GM21515 (cell line): Measurements from ENCODE around the gene PDE3A.

Source experiments
- ATAC-seq: cut with Tn5 transposase; IDR thresholded peaks from one replicate; pipeline ENCODE4 v1.9.1; 2021; ENCODE audit not compliant: unreplicated experiment

Gene PDE3A

DNA sequence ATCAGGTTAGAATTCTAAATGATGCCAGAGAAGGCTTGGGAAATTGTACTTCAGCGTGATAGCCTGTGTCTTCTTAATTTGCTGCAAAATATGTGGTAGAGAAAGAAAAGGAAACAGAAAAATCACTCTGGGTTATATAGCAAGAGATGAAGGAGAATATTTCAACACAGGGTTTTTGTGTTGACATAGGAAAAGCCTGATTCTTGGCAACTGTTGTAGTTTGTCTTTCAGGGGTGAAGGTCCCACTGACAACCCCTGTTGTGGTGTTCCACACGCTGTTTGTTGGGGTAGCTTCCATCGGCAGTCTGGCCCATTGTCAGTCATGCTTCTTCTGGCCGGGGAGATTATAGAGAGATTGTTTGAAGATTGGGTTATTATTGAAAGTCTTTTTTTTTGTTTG is 313.0 kb downstream of the PDE3A start:
- ATAC-seq, result no peak

DNA sequence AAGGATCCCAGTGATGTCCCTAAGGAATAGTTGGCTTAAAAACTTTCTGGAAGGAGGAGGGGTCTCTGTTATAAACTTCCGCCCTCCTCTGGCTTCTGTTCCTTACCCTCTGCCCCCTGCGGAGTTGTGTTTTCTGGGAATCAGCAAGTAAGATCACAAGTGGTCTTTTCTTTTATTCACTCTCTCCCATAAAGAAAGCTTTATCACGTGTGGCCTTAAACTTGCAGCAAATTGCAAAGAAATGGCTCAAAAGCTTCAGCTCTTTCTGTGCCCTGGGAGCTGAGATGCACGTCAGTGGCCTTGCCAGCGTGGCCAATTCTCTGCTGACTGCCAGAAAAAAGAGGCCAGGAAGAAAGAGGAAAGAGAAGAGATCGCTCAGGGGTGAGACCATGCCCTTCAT is 326.9 kb downstream of the PDE3A start, which contains the start of gene SLCO1C1:
TSS of gene SLCO1C1 (plus strand) at position 101 of the 400 bp plus-strand sequence. CDS start 4,245 bp downstream, outside the sequence.
- ATAC-seq, result no peak

DNA sequence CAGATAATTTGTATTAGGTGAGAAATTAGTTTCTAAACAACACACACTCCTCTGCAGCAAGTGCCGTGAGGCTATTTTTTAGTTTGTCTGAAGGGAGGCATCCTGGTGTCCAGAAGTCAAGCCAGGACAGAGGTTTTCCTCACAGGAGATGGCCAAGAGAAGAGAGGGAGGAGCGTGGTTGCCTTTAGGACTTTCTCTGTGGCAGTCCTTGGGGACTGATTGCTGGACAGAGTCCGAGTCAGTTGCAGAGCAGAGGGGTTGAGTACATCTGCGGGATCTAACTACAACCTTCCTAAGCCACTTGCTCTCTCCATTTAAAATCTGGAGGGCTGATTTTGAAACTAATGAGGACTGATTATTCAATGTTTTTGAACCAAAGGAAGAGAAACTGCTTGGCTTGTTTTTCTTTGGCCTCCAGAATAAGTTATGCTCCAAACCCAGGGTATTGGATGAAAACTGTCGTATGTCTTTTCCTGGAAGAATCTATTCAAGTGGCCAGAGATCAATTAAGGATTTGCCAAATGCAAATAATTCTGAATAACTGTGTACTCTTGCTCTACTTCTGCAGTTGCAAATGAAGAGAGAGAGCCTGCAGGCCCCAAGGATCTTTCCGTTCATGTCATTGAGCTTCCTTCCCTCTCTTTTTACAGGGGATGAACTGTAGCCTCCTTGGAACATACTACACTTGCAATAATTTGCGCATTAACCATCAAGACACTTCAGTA is 328.0 kb downstream of the PDE3A start:
- ATAC-seq, result no peak

DNA sequence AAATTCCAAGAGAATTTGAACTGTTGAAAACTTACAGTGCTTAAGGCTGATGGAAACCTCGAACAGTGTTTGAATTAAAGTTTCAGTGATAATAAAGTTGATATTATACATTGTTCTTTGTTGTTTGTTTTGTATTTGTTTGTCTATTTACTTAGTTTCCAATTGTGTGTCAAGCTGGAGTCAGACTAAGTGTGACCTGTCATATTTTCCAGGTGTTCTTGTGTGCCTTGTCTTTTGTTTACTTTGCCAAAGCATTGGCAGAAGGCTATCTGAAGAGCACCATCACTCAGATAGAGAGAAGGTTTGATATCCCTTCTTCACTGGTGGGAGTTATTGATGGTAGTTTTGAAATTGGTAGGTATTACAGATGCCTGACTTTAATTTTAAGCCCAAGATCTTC is 332.8 kb downstream of the PDE3A start:
- ATAC-seq, result no peak

DNA sequence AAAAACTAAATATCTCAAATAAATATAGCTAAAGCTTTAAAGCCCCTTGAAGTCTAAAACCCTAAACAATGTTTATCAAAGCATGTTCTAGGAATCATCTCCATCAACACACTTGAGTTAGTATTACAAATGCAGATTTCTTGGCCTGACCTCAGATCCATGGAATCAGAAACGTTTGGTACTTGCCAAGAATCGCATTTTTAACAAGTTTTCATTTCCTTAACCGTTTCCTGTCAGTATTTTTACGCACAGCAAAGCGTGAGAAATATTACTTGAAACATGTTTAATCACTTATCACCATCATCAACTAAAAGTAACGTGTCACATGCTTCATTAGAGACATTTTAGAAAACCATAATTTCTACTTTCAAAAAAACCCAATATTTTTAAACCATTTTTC is 336.5 kb downstream of the PDE3A start:
- ATAC-seq, result no peak

DNA sequence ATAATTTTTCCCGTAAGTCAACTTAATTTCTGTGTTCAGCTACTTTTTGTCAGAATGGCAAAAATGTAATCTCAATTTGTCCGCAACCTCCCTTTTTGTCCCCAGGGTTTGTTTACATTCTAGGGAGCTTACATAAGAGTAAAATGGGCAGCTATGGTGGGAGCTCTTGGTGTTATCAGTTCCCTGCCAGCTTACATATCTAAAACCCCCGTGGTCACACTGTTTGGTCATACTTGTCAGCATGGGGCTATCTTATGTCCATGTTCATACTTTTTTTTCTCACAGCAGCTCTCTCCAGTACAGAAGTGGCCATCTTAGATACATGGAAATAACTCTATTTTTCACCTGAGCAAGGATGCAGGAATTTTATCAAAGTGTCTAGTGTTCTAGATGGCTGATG is 343.5 kb downstream of the PDE3A start:
- ATAC-seq, result no peak

DNA sequence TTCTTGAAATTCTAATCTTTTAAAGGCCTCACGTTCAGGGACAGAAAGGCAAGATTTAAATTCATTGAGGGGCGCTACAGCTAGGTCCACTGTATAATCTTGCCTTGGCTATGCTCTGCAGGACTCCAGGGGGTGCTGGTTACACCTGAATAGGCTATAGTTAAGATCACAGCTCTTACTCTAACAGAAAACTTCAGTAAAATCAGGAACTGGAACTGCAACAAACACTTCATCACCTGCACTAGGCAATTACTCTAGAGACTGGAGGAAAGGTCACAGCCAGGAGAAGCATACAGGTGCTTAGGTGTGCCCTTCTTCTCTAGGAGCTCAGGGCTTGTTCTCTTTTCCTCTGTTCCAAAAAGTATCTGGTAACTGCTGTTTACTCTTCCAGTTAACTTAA is 347.7 kb downstream of the PDE3A start:
- ATAC-seq, result no peak

DNA sequence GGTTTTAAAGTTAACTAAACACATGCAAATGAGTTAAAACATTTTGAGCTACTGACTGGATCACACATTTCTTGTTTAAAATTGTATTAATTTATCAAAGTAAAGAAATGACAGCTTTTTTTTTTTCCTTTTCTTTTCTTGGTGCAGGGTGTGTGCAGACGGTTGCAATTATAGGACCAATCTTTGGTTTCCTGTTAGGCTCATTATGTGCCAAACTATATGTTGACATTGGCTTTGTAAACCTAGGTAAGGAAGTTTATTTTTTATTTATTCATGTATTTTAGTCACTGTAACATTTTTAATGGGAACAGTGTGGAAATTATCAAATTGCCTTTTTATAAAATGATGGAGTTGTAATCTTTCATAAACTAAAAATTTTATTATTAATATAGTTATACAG is 348.6 kb downstream of the PDE3A start:
- no peak for ATAC-seq

DNA sequence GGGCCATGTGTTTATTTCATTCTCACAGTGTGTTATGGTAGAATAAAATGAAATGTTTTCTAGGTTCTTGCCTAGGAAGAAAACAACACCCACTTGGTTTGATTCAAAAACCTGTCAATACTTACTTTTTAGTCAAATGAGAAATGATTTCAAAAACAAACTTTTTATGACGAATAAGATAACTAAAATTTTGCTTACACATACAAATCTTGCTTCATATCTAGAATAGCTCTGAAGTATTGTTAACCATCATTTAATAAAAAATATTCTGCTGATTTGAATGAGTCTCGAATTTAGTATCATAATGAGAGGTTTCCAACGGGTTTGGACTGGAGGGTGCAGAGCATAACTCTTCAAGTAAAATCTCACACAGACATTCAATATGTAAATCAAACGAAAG is 350.0 kb downstream of the PDE3A start:
- ATAC-seq, result no peak

DNA sequence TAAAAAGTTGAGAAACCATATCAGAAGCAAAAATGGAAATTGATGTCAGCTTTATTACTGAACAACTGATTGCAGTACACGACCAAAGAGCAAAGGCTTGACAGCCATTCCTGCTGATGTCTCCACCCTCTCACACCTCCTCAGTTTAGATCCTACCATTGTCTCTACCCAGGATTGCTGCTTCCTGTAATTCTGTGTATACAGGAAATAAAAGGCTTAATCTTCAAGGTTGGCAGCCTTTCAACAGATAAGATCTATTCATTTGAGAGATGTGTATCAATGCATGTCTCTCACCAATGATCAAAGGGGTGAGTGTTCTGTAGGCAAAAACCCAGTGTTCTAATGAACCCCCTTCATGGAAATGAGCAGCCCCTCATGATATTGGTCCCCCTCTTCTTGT is 353.8 kb downstream of the PDE3A start:
- ATAC-seq, result no peak

DNA sequence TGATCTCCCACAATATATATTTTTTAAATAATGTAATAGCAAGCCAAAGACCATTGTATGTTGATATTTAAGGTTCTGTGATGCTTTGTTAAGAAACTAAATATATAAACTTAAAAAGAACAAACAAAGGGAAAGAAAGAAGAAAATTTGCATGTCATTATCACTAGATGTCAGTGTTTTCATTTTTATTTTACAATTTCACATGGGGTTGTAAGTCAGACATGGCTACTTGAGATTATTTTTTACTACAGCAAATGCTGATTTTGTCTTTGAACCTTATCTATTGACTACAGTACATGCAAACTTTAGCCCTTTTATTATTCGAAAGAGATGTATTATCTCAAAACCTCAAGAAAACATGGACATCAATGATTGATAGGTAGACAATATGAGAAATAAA is 362.9 kb downstream of the PDE3A start:
- no peak for ATAC-seq
